ENCODE data around the gene ATP1B3. TPM values are rescaled to one million over a fixed set of nuclear protein-coding genes. Genes with fewer than 3 reads are reported as not detected.

The ATP1B3 gene
- total RNA-seq, 1 donor from 2014 or later: 248 TPM

GRCh38 chr3:141849056-141849815 is 27.2 kb upstream of the ATP1B3 start:
- H3K27ac Mint-ChIP-seq (ENCODE audit: unreplicated experiment): no peak overlapping the region
- Histone ChIP-seq H3K4me2 (ENCODE audit: low read length) (no peak overlapping the region), H3K9ac (ENCODE audit: low read length) (no peak overlapping the region), H3K4me1 (ENCODE audit: insufficient read depth, low read length) (peaks cover 3% of the 10 kb centered on the region), H3K36me3 (ENCODE audit: insufficient read depth, low read length) (no peaks in the 10 kb centered on the region), H3K27me3 (ENCODE audit: insufficient read depth, low read length) (no peaks in the 10 kb centered on the region), H3K4me3 (ENCODE audit: insufficient read depth, low read depth, low read length) (no peak overlapping the region), H3K27ac (ENCODE audit: low read depth, low read length) (no peak overlapping the region), H2AFZ (ENCODE audit: low read depth, low read length) (no peak overlapping the region), H4K20me1 (ENCODE audit: insufficient read depth, low read length) (no peaks in the 10 kb centered on the region), H3K79me2 (ENCODE audit: insufficient read depth, low read length) (no peaks in the 10 kb centered on the region), H3K9me3 (ENCODE audit: insufficient read depth, low read depth, low read length) (no peaks in the 10 kb centered on the region)
- H3K4me1 Mint-ChIP-seq (ENCODE audit: low read depth, unreplicated experiment): no peaks in the 10 kb centered on the region
- no peak for TF ChIP-seq CTCF (IDR thresholded peaks at IDR 0.05; ENCODE audit: insufficient read depth, low read depth, low read length)
- TF ChIP-seq EZH2 (IDR thresholded peaks at IDR 0.05; ENCODE audit: insufficient read depth, low read length): no peak
- H3K36me3 Mint-ChIP-seq (ENCODE audit: low read depth, unreplicated experiment): peaks cover 2% of the 10 kb centered on the region
- FAIRE-seq (no peak), DNase-seq (ENCODE audit: low read depth) (no peak)
- H3K4me3 Mint-ChIP-seq (ENCODE audit: unreplicated experiment): no peak overlapping the region
- H3K27me3 Mint-ChIP-seq (ENCODE audit: low read depth, unreplicated experiment): peaks cover 5% of the 10 kb centered on the region
- H3K9me3 Mint-ChIP-seq (ENCODE audit: unreplicated experiment): no peaks in the 10 kb centered on the region

- DNase-seq (ENCODE audit: low read depth) (no peak), FAIRE-seq (no peak)
- no peaks in the 10 kb centered on the region for H3K36me3 ChIP-seq (ENCODE audit: insufficient read depth, low read length)
- no peak overlapping the region for H3K4me3 Mint-ChIP-seq (ENCODE audit: unreplicated experiment)
- no peak overlapping the region for H3K27ac Mint-ChIP-seq (ENCODE audit: unreplicated experiment)
- no peaks in the 10 kb centered on the region for H3K27me3 ChIP-seq (ENCODE audit: insufficient read depth, low read length)
- peaks cover 2% of the 10 kb centered on the region for H3K36me3 Mint-ChIP-seq (ENCODE audit: low read depth, unreplicated experiment)
- no peaks in the 10 kb centered on the region for H3K79me2 ChIP-seq (ENCODE audit: insufficient read depth, low read length)
- no peak overlapping the region for H3K4me2 ChIP-seq (ENCODE audit: low read length)
- peaks cover 5% of the 10 kb centered on the region for H3K27me3 Mint-ChIP-seq (ENCODE audit: low read depth, unreplicated experiment)
- no peaks in the 10 kb centered on the region for H4K20me1 ChIP-seq (ENCODE audit: insufficient read depth, low read length)
- H2AFZ ChIP-seq (ENCODE audit: low read depth, low read length): peak overlapping the region; percentile 6
- H3K4me1 ChIP-seq (ENCODE audit: insufficient read depth, low read length): peaks cover 3% of the 10 kb centered on the region
- no peak for TF ChIP-seq EZH2 (IDR thresholded peaks at IDR 0.05; ENCODE audit: insufficient read depth, low read length)
- no peak for TF ChIP-seq CTCF (IDR thresholded peaks at IDR 0.05; ENCODE audit: insufficient read depth, low read depth, low read length)
- H3K4me3 ChIP-seq (ENCODE audit: insufficient read depth, low read depth, low read length): no peak overlapping the region
- no peaks in the 10 kb centered on the region for H3K9me3 Mint-ChIP-seq (ENCODE audit: unreplicated experiment)
- H3K27ac ChIP-seq (ENCODE audit: low read depth, low read length): no peak overlapping the region
- H3K9ac ChIP-seq (ENCODE audit: low read length): no peak overlapping the region
- H3K9me3 ChIP-seq (ENCODE audit: insufficient read depth, low read depth, low read length): no peaks in the 10 kb centered on the region
- no peaks in the 10 kb centered on the region for H3K4me1 Mint-ChIP-seq (ENCODE audit: low read depth, unreplicated experiment)
Observed at GRCh38 chr3:141851411-141851810, 25.0 kb upstream of the ATP1B3 start.

- Histone ChIP-seq H3K79me2 (ENCODE audit: insufficient read depth, low read length) (no peaks in the 10 kb centered on the region), H4K20me1 (ENCODE audit: insufficient read depth, low read length) (no peaks in the 10 kb centered on the region), H3K4me1 (ENCODE audit: insufficient read depth, low read length) (peaks cover 3% of the 10 kb centered on the region), H3K9ac (ENCODE audit: low read length) (no peak overlapping the region), H3K27ac (ENCODE audit: low read depth, low read length) (no peak overlapping the region), H3K9me3 (ENCODE audit: insufficient read depth, low read depth, low read length) (no peaks in the 10 kb centered on the region), H3K4me3 (ENCODE audit: insufficient read depth, low read depth, low read length) (no peak overlapping the region), H3K27me3 (ENCODE audit: insufficient read depth, low read length) (no peaks in the 10 kb centered on the region), H3K36me3 (ENCODE audit: insufficient read depth, low read length) (no peaks in the 10 kb centered on the region), H2AFZ (ENCODE audit: low read depth, low read length) (no peak overlapping the region), H3K4me2 (ENCODE audit: low read length) (no peak overlapping the region)
- Mint-ChIP-seq H3K9me3 (ENCODE audit: unreplicated experiment) (no peaks in the 10 kb centered on the region), H3K4me1 (ENCODE audit: low read depth, unreplicated experiment) (no peaks in the 10 kb centered on the region), H3K27ac (ENCODE audit: unreplicated experiment) (no peak overlapping the region), H3K27me3 (ENCODE audit: low read depth, unreplicated experiment) (peaks cover 7% of the 10 kb centered on the region), H3K4me3 (ENCODE audit: unreplicated experiment) (no peak overlapping the region), H3K36me3 (ENCODE audit: low read depth, unreplicated experiment) (peaks cover 2% of the 10 kb centered on the region)
- TF ChIP-seq CTCF (IDR thresholded peaks at IDR 0.05; ENCODE audit: insufficient read depth, low read depth, low read length) (no peak), EZH2 (IDR thresholded peaks at IDR 0.05; ENCODE audit: insufficient read depth, low read length) (no peak)
- FAIRE-seq: no peak
- no peak for DNase-seq (ENCODE audit: low read depth)
Observed at GRCh38 chr3:141853081-141853601, 23.3 kb upstream of the ATP1B3 start.
